HCT116 (cell line): ENCODE data around the gene TEDC2. TPM values are rescaled to one million over a fixed set of nuclear protein-coding genes. Genes with fewer than 3 reads are reported as not detected.

Experiments used
- ATAC-seq: fragments of 200-7000 bp; cut with Tn5 transposase; 2 replicates; pipeline ENCODE4 v1.9.1; 2020; ENCODE audit warnings: mild to moderate bottlenecking, moderate library complexity
- BruUV-seq: library from RNA; stranded (reverse); fragments of 400-500 nt; replicated peaks from 2 replicates; lab custom pipeline; 2021; lab: Mats Ljungman, UMichigan
- CTCF ChIA-PET: fragments of 300-600 bp; sonication (Branson Sonifier 250); formaldehyde crosslinking; loops from one replicate; lab custom pipeline; 2021; ENCODE audit warnings: antibody characterized with exemption; lab: Charles Lee
- POLR2A ChIA-PET: fragments of 300-600, 350-600 bp; sonication (Branson Sonifier 250); formaldehyde crosslinking; loops from one replicate; lab custom pipeline; 2021; ENCODE audit warnings: antibody characterized with exemption; lab: Charles Lee
- RAD21 ChIA-PET, 2 experiments: fragments of 300-600 bp; sonication (Branson Sonifier 250); formaldehyde crosslinking; loops; one replicate each; lab custom pipeline; 2023; ENCODE audit warnings: low total read pairs in 2 of 2; ENCODE audit not compliant: uncharacterized antibody in 2 of 2, unreplicated experiment in 2 of 2, low non-redundant PET in 1 of 2; lab: Charles Lee
- DNase-seq: peaks from one replicate; pipeline ENCODE4 v3.0.0-alpha.2; 2010; ENCODE audit warnings: low read depth, low spot score
- H2AFZ ChIP-seq: fragments of 200-600 bp; shearing (Covaris generic), sonication (generic); 2 replicates; pipeline ENCODE4 v1.6.1; 2017; ENCODE audit warnings: low read depth, mixed run types, mixed read lengths, antibody characterized with exemption, low read length; ENCODE audit not compliant: poor library complexity, severe bottlenecking
- H3K27ac ChIP-seq: 2 replicates; pipeline ENCODE4 v1.5.1; 2012; ENCODE audit warnings: low read depth, low read length
- H3K27me3 ChIP-seq: fragments of 200-600 bp; sonication (generic); 2 replicates; pipeline ENCODE4 v1.6.1; 2016; ENCODE audit warnings: mixed run types, low read length, mixed read lengths; ENCODE audit not compliant: insufficient read depth
- H3K36me3 ChIP-seq, 2 experiments: fragments of 200-500 bp in 1 of 2; fragments of 200-600 bp in 1 of 2; sonication (Bioruptor generic) in 1 of 2; sonication (generic) in 1 of 2; 2 replicates each; pipeline versions ENCODE4 v1.5.1 to v1.6.1; 2014 to 2016; ENCODE audit warnings: low read length in 2 of 2, inconsistent platforms in 1 of 2, mixed read lengths in 1 of 2, mixed run types in 1 of 2; ENCODE audit not compliant: insufficient read depth in 2 of 2, control insufficient read depth in 1 of 2
- H3K4me1 ChIP-seq, 2 experiments: fragments of 200-600 bp in 1 of 2; sonication (generic) in 1 of 2; 2 replicates each; pipeline versions ENCODE4 v1.5.1 to v1.6.1; 2012 to 2017; ENCODE audit warnings: low read length in 2 of 2, inconsistent platforms in 1 of 2, mild to moderate bottlenecking in 1 of 2, mixed read lengths in 1 of 2, mixed run types in 1 of 2, moderate library complexity in 1 of 2; ENCODE audit not compliant: insufficient read depth in 2 of 2, control insufficient read depth in 1 of 2
- H3K4me2 ChIP-seq: fragments of 200-600 bp; sonication (generic); 2 replicates; pipeline ENCODE4 v1.6.1; 2017; ENCODE audit warnings: mixed run types, low read length, mixed read lengths
- H3K4me3 ChIP-seq, 2 experiments: fragments of 200-600 bp in 1 of 2; sonication (generic) in 1 of 2; replicated peaks in 1 of 2; 2 replicates each; pipeline ENCODE4 v1.5.1; 2011 to 2016; ENCODE audit warnings: low read length in 2 of 2, control low read depth in 1 of 2, low read depth in 1 of 2, mild to moderate bottlenecking in 1 of 2, mixed read lengths in 1 of 2, mixed run types in 1 of 2
- H3K79me2 ChIP-seq: fragments of 200-600 bp; sonication (generic); 2 replicates; pipeline ENCODE4 v1.6.1; 2017; ENCODE audit warnings: mild to moderate bottlenecking, mixed run types, low read length, moderate library complexity, mixed read lengths; ENCODE audit not compliant: insufficient read depth
- H3K9ac ChIP-seq: fragments of 200-600 bp; sonication (generic); 2 replicates; pipeline ENCODE4 v1.6.1; 2016; ENCODE audit warnings: low read length, mixed read lengths
- H3K9me2 ChIP-seq: fragments of 200-600 bp; sonication (generic), shearing (Covaris generic); 2 replicates; pipeline ENCODE4 v1.6.1; 2017; ENCODE audit warnings: mixed run types, mild to moderate bottlenecking, moderate library complexity; ENCODE audit not compliant: insufficient read depth
- H3K9me3 ChIP-seq, 2 experiments: fragments of 200-500 bp in 1 of 2; fragments of 200-600 bp in 1 of 2; sonication (Bioruptor generic) in 1 of 2; sonication (generic) in 1 of 2; 2 replicates each; pipeline ENCODE4 v1.6.1; 2014 to 2017; ENCODE audit warnings: low read length in 2 of 2, mixed read lengths in 2 of 2, inconsistent platforms in 1 of 2, low read depth in 1 of 2, mild to moderate bottlenecking in 1 of 2, mixed run types in 1 of 2, moderate library complexity in 1 of 2; ENCODE audit not compliant: control insufficient read depth in 1 of 2, insufficient read depth in 1 of 2
- H4K20me1 ChIP-seq: fragments of 200-600 bp; sonication (generic), shearing (Covaris generic); 2 replicates; pipeline ENCODE4 v1.6.1; 2017; ENCODE audit warnings: mixed run types, mild to moderate bottlenecking, moderate library complexity; ENCODE audit not compliant: insufficient read depth
- POLR2AphosphoS5 ChIP-seq: IDR thresholded peaks from 2 replicates; pipeline ENCODE4 v1.6.1; 2011; ENCODE audit warnings: mild to moderate bottlenecking, low read depth, low read length, moderate library complexity
- intact Hi-C: fragments of 100-400 bp; cut with micrococcal nuclease; formaldehyde crosslinking; loops from 2 replicates; pipeline ENCODE4 v1.10.0; 2022
- total RNA-seq: library from RNA; stranded (reverse); gene quantifications from one replicate; pipeline ENCODE4 v1.2.1, GENCODE V29; 2021; ENCODE audit not compliant: unreplicated experiment
- TF ChIP-seq, protein P1 (sequence below): IDR thresholded peaks from 2 replicates; pipeline ENCODE4 v1.6.1; 2012; ENCODE audit warnings: low read depth
- TF ChIP-seq, protein P2 (sequence below): IDR thresholded peaks from 2 replicates; pipeline ENCODE4 v1.6.1; 2011; ENCODE audit warnings: mild to moderate bottlenecking, low read length, moderate library complexity; ENCODE audit not compliant: insufficient replicate concordance; ENCODE audit errors: extremely low read depth

TEDC2 gene
- total RNA-seq, 1 experiment from 2014 or later = 26.5 TPM

DNA sequence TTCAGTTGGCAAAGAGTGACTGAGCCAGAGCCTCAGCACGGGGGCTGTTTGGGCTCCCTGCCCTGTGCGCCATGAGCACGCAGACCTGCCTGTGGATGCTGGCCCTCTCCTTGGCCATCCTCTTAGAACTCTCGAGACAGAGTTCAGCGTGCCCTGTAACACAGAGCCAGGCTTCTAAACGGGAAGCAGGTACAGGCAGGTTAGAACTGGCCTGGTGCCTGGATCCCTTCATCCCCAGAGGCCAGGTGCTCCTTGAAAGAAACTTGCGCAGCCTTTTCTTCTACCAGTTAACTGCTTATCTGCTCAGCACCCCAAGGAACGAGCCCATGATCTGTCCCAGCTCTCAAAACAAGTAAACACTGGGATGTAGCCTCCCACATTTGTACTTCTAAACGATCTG is 23.8 kb upstream of the TEDC2 start:
- no peaks in the 10 kb centered on the region for H3K9me2 ChIP-seq
- no peak overlapping the region for H2AFZ ChIP-seq
- no peak overlapping the region for H3K4me3 ChIP-seq
- no peak overlapping the region for H3K27ac ChIP-seq
- peaks cover 64% of the 10 kb centered on the region for H3K79me2 ChIP-seq
- RAD21 ChIA-PET = no interaction called here
- no peaks in the 10 kb centered on the region for H4K20me1 ChIP-seq
- H3K9me3 ChIP-seq = no peaks in the 10 kb centered on the region
- POLR2A ChIA-PET = no interaction called here
- H3K27me3 ChIP-seq = no peaks in the 10 kb centered on the region
- no peak overlapping the region for H3K9ac ChIP-seq
- CTCF ChIA-PET = no interaction called here
- ATAC-seq (no peak), DNase-seq (no peak)
- BruUV-seq = no TSS peak
- intact Hi-C loops = no loop called here
- H3K4me2 ChIP-seq = no peak overlapping the region
- no peak for TF ChIP-seq POLR2AphosphoS5
- TF ChIP-seq, protein P1, sequence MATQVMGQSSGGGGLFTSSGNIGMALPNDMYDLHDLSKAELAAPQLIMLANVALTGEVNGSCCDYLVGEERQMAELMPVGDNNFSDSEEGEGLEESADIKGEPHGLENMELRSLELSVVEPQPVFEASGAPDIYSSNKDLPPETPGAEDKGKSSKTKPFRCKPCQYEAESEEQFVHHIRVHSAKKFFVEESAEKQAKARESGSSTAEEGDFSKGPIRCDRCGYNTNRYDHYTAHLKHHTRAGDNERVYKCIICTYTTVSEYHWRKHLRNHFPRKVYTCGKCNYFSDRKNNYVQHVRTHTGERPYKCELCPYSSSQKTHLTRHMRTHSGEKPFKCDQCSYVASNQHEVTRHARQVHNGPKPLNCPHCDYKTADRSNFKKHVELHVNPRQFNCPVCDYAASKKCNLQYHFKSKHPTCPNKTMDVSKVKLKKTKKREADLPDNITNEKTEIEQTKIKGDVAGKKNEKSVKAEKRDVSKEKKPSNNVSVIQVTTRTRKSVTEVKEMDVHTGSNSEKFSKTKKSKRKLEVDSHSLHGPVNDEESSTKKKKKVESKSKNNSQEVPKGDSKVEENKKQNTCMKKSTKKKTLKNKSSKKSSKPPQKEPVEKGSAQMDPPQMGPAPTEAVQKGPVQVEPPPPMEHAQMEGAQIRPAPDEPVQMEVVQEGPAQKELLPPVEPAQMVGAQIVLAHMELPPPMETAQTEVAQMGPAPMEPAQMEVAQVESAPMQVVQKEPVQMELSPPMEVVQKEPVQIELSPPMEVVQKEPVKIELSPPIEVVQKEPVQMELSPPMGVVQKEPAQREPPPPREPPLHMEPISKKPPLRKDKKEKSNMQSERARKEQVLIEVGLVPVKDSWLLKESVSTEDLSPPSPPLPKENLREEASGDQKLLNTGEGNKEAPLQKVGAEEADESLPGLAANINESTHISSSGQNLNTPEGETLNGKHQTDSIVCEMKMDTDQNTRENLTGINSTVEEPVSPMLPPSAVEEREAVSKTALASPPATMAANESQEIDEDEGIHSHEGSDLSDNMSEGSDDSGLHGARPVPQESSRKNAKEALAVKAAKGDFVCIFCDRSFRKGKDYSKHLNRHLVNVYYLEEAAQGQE = no peak
- TF ChIP-seq, protein P2, sequence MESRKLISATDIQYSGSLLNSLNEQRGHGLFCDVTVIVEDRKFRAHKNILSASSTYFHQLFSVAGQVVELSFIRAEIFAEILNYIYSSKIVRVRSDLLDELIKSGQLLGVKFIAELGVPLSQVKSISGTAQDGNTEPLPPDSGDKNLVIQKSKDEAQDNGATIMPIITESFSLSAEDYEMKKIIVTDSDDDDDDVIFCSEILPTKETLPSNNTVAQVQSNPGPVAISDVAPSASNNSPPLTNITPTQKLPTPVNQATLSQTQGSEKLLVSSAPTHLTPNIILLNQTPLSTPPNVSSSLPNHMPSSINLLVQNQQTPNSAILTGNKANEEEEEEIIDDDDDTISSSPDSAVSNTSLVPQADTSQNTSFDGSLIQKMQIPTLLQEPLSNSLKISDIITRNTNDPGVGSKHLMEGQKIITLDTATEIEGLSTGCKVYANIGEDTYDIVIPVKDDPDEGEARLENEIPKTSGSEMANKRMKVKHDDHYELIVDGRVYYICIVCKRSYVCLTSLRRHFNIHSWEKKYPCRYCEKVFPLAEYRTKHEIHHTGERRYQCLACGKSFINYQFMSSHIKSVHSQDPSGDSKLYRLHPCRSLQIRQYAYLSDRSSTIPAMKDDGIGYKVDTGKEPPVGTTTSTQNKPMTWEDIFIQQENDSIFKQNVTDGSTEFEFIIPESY = no peak
- peaks cover 56 to 74% of the 10 kb centered on the region in 2 experiments for H3K36me3 ChIP-seq
- H3K4me1 ChIP-seq = no peaks in the 10 kb centered on the region
